22Rv1 (cell line): Measurements from ENCODE around the gene CCND3.

ENCODE experiments used
- ZFX ChIP-seq: fragments of 450-650 bp; IDR thresholded peaks from 2 replicates; pipeline ENCODE4 v1.6.1; 2017; ENCODE audit warnings: antibody characterized with exemption, borderline replicate concordance
- TF ChIP-seq, protein P1 (sequence below): fragments of 450-650 bp; IDR thresholded peaks from 2 replicates; pipeline ENCODE4 v1.5.1; 2017; ENCODE audit warnings: mild to moderate bottlenecking

DNA sequence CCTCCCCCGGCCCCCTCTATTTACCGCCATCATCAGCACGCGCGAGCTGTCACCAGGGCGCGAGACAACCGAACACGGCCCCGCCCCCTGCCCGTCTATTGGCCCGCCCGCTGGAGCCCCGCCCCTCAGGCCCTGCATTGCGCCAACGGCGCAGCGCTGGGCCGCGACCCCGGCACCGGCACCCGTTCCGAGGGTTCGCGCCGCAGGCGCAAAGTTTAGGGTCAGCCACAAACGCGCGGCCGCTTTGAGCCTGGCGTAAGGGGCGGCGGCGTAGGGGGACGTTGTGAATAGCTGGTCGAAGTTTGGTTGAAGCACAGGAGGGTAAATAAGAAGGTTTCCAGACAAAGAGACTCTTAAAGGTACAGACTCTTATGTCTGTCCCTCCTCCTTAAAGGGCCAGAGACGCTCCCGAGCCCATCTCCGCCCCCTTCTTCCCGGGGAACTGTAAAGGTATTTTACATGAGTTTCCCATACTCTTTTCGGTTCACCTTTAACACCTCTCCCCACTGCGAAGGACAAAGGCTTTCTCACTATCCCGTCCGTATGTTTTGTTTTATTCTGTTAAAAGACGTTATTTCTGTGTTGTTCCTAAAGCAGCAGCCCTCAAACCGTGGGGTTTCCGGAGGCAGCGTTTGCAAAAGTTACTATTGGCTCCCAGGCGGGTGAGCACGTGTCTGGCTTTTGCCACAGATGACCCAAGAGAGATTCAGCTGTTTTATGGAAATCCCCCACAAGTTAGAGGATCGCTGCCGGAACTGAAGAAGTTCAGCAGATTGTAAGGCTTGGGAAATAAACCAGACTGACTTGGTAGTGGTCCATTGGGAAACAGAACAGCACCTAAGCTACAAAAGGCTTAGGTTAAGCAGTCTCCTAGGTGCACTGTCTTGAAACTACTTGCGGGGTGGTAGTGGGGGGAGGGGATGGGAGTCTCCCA, 46.0 kb downstream of the CCND3 start, which contains the start of gene USP49:
- TF ChIP-seq, protein P1, sequence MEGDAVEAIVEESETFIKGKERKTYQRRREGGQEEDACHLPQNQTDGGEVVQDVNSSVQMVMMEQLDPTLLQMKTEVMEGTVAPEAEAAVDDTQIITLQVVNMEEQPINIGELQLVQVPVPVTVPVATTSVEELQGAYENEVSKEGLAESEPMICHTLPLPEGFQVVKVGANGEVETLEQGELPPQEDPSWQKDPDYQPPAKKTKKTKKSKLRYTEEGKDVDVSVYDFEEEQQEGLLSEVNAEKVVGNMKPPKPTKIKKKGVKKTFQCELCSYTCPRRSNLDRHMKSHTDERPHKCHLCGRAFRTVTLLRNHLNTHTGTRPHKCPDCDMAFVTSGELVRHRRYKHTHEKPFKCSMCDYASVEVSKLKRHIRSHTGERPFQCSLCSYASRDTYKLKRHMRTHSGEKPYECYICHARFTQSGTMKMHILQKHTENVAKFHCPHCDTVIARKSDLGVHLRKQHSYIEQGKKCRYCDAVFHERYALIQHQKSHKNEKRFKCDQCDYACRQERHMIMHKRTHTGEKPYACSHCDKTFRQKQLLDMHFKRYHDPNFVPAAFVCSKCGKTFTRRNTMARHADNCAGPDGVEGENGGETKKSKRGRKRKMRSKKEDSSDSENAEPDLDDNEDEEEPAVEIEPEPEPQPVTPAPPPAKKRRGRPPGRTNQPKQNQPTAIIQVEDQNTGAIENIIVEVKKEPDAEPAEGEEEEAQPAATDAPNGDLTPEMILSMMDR, result no peak
- no peak for TF ChIP-seq ZFX
